ENCODE results near the gene NLN. TPM values are rescaled to one million over a fixed set of nuclear protein-coding genes. Genes with fewer than 3 reads are reported as not detected.
"Not testable (repeated sequence)": the region's sequence is repeated elsewhere in the genome, so short reads cannot be mapped to it uniquely, and the experiment has no call there.

NLN gene
- 10 to 100 TPM; 13.5 to 32.2 TPM for total RNA-seq

DNA sequence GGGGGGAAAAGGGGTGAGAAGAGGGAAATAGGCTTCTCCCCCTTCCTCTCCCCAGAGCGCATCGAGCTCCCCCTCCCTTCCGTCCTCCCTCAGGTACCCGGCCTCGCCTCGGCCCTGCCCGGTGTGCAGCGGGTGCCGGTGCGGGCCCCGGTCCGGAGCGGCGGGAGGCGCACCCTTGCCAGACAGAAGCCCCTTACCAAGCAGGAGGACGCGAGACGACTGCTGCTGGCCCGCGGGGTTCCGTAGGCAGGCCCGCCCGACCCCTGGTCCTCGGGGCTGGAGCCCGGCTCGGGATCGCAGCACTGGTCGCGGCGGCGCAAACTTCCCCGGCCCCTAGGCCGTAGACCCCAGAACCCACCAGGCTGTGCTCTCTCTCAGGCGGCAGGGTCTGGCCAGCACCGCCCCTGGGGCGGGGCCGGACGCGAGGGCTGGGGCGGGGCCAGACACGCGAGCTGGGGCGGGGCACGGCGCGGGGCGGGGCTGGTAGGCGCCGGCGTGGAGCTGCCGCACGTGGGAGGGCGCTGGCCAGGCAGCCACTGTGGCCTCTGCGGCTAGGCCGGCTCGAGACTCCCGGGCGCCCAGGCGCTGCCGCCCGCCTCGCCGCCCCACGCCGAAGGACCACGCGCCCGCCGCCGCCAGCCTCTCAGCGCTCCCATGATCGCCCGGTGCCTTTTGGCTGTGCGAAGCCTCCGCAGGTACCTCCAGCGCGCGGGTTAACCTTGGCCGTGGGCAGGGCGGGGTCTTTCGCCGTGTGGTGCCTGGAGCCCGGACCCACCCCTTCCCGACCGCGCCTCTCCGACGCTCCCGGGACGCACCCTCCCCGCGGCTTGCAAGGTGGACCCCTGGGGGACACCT, at the start of gene NLN, which contains the start of gene SGTB:
NLN (plus strand) TSS at position 486 of the 855 bp plus-strand sequence; CDS start at position 655, 169 bp downstream.
SGTB (minus strand) TSS at position 390 of the 855 bp plus-strand sequence. CDS start 1,302 bp downstream, outside the sequence.
- ATAC-seq (replicated peaks), result peak; percentile 96
- no peaks in the 10 kb centered on the region for H3K27me3 Mint-ChIP-seq
- H3K36me3 Mint-ChIP-seq (ENCODE audit: low read depth), result no peaks in the 10 kb centered on the region
- no peaks in the 10 kb centered on the region for H3K9me3 Mint-ChIP-seq
- H3K4me1 Mint-ChIP-seq, result peaks cover 9% of the 10 kb centered on the region
- peak within 1 kb of the TSS; percentile 83 for H3K27ac Mint-ChIP-seq
- H3K4me3 Mint-ChIP-seq, result no peak within 1 kb of the TSS

DNA sequence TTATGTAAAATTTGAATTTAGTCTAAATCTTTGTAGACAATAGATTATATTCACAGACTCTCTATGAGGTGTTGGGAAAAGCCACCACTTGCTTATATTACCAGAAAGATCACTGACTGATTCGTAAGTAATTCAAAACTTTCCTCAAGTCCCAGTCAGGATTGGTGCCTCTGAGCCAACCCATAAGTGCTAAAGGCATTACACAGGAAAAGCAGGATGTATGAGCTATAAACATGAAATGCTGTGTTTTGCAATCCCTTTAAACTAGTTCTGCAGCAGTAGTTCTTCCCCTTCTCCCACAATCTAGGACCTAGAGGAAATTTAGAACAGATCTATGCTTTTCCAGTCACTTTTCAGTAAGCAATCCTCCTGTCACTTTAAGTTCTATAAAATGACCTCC, 49.2 kb upstream of the NLN start:
- peaks cover 89% of the 10 kb centered on the region for H3K36me3 Mint-ChIP-seq (ENCODE audit: low read depth)
- H3K27ac Mint-ChIP-seq, result peak overlapping the region; percentile 7
- peaks cover 12% of the 10 kb centered on the region for H3K4me1 Mint-ChIP-seq
- no peak for ATAC-seq (replicated peaks)
- H3K4me3 Mint-ChIP-seq, result no peak overlapping the region
- no peaks in the 10 kb centered on the region for H3K9me3 Mint-ChIP-seq
- no peaks in the 10 kb centered on the region for H3K27me3 Mint-ChIP-seq

DNA sequence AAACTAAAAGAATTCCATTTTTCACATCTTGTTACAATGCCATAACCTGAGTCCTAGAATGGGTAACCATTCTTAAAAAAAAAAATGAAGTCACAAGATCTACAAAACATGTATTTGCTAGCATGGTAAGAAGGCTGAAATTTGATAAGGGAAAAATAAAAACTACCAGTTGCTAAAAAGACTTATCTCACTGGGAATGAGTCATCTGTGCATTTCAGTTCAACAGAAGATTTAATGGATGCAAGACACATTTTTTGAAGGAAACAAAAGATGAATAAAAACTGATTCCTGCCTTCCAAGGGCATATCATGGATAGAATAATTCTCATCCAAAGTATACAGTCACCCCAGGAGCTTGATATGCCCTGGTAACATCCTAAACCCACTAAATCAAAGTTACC, 47.3 kb upstream of the NLN start:
- Mint-ChIP-seq H3K27ac (peak overlapping the region; percentile 30), H3K4me1 (peaks cover 16% of the 10 kb centered on the region), H3K4me3 (no peak overlapping the region), H3K27me3 (no peaks in the 10 kb centered on the region), H3K36me3 (ENCODE audit: low read depth) (peaks cover 94% of the 10 kb centered on the region), H3K9me3 (no peaks in the 10 kb centered on the region)
- no peak for ATAC-seq (replicated peaks)

DNA sequence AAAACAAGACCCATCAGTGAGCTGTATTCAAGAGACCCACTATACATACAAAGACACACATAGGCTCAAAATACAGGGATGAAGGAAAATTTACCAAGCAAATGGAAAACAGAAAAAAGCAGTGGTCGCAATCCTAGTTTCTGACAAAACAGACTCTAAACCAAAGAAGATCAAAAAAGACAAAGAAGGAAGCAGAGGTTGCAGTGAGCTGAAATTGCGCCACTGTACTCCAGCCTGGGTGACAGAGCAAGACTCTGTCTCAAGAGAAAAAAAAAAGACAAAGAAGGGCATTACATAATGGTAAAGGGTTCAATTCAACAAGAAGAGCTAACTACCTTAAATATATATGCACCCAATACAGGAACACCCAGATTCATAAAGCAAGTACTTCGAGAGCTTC, 45.9 kb upstream of the NLN start:
- H3K27ac Mint-ChIP-seq, result peak overlapping the region; percentile 17

DNA sequence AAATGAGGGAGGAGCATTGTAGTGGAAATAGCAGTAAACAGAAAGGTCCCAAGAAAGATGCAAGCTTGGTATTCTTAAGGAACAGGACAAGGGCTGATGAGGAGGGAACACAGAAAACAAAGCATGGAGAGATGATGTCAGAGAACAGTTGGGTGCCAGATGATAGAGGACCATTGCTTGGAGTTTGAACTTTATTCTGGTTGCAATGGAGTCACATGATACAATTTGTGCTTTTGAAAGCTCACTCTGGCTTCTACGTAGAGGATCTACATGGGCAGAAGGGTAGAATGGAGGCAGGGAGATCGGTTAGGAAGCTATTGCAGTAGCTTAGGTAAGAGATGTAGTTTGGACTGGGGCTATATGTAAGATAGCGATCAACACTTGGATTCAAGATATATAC, 39.9 kb upstream of the NLN start:
- H3K27me3 Mint-ChIP-seq, result no peaks in the 10 kb centered on the region
- no peak overlapping the region for H3K4me3 Mint-ChIP-seq
- H3K9me3 Mint-ChIP-seq, result no peaks in the 10 kb centered on the region
- no peak overlapping the region for H3K27ac Mint-ChIP-seq
- ATAC-seq (replicated peaks), result no peak
- peaks cover 21% of the 10 kb centered on the region for H3K4me1 Mint-ChIP-seq
- peaks cover 95% of the 10 kb centered on the region for H3K36me3 Mint-ChIP-seq (ENCODE audit: low read depth)

More for the DNA sequence above, 45.9 kb upstream of the NLN start:
- not testable (repeated sequence) for H3K9me3 Mint-ChIP-seq; H3K4me3 Mint-ChIP-seq; ATAC-seq (replicated peaks); H3K27me3 Mint-ChIP-seq
- Mint-ChIP-seq H3K36me3 (ENCODE audit: low read depth) (peaks cover 94% of the 10 kb centered on the region), H3K4me1 (peaks cover 18% of the 10 kb centered on the region)

DNA sequence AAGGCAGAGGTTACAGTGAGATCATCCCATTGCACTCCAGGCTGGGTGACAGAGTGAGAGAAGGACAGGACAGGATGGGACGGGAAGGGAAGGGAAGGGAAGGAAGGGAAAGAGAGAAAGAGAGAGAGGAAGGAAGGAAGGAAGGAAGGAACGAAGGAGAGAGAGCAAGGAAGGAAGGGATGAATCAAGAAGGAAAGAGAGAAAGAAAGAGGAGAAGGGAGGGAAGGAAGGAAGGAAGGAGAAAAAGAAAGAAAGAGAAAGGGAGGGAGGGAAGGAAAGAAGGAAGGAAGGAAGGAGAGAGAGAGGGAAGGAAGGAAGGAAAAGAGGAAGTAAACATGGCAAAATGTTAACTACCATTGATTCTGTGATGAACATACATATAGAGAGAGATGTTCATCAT, 28.9 kb upstream of the NLN start:
- no peaks in the 10 kb centered on the region for H3K9me3 Mint-ChIP-seq
- H3K27me3 Mint-ChIP-seq, result no peaks in the 10 kb centered on the region
- peak overlapping the region; percentile 68 for H3K27ac Mint-ChIP-seq
- ATAC-seq (replicated peaks), result no peak
- peaks cover 54% of the 10 kb centered on the region for H3K36me3 Mint-ChIP-seq (ENCODE audit: low read depth)
- H3K4me3 Mint-ChIP-seq, result no peak overlapping the region
- peaks cover under 1% of the 10 kb centered on the region for H3K4me1 Mint-ChIP-seq

DNA sequence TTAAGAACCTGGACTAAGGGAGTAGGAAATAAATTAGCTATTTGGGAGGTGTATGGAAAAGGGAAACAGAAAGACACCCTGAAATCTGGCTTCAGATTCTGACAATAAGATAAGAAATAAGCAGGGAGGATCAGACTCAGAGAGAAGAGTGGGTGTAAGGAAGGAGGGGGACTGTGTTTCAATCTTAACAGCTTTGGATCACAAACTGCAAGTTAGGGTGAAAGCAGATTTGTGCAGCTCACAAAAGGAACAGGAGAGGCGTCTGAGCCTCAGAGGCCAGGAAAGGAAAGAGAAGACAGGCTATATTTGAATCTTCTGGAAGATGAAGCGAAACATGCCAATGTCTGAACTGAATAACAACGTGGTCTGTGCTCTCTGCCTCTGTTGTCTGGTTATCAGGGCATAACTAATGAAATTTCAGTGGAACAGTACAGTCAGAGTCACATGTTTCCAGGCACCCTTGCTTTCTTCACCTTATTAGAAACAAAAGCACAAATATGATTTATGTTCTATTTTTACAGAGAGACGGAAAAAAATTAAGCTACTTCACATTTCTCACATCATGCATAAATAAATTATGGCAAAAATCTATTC, 26.7 kb upstream of the NLN start:
- Mint-ChIP-seq H3K9me3 (no peaks in the 10 kb centered on the region), H3K4me1 (peaks cover 5% of the 10 kb centered on the region), H3K36me3 (ENCODE audit: low read depth) (peaks cover 57% of the 10 kb centered on the region), H3K27ac (no peak overlapping the region), H3K4me3 (no peak overlapping the region), H3K27me3 (no peaks in the 10 kb centered on the region)
- ATAC-seq (replicated peaks), result no peak

DNA sequence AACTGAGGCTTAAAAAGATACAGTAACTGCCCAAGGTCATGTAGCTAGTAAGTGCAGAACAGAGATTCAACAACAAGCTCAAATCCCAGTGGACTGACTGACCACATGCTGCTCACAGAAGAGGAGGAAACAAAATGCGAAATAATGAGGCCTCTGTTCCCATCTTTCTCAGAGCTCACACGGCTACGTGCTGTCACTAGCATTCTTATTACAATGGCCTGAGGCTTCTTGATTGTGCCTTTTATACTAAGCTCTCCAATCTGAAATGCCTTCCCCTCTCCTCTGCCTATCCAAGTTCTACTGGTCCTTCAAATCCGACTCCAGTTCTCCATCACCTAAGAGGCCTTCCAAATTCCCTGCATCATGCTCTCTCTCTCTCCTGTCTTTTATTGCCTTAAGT, 26.1 kb upstream of the NLN start:
- no peak overlapping the region for H3K4me3 Mint-ChIP-seq
- no peak overlapping the region for H3K27ac Mint-ChIP-seq
- no peak for ATAC-seq (replicated peaks)
- H3K36me3 Mint-ChIP-seq (ENCODE audit: low read depth), result peaks cover 53% of the 10 kb centered on the region
- H3K27me3 Mint-ChIP-seq, result no peaks in the 10 kb centered on the region
- H3K4me1 Mint-ChIP-seq, result peaks cover 5% of the 10 kb centered on the region
- no peaks in the 10 kb centered on the region for H3K9me3 Mint-ChIP-seq

DNA sequence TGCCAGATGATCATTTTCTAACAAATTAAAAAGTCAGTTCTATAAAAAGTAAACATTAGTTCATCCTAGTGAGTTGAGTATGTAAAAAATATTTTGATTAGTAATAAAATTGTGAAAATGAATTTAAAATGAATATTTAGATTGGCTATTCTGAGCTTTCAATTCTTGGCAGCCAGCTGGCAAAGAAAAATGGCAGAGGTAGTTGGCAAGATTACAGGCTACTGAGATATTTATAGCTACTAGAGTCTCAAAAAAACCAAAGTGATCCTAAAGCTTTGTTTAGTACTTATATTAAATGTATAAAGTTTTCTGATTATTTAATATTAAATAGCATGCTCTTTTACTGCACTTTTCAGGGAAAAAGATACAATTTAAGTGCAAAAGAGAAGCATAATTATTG, 25.1 kb upstream of the NLN start:
- Mint-ChIP-seq H3K9me3 (no peaks in the 10 kb centered on the region), H3K36me3 (ENCODE audit: low read depth) (peaks cover 47% of the 10 kb centered on the region), H3K4me1 (peaks cover 5% of the 10 kb centered on the region), H3K4me3 (no peak overlapping the region), H3K27me3 (no peaks in the 10 kb centered on the region), H3K27ac (no peak overlapping the region)
- no peak for ATAC-seq (replicated peaks)

DNA sequence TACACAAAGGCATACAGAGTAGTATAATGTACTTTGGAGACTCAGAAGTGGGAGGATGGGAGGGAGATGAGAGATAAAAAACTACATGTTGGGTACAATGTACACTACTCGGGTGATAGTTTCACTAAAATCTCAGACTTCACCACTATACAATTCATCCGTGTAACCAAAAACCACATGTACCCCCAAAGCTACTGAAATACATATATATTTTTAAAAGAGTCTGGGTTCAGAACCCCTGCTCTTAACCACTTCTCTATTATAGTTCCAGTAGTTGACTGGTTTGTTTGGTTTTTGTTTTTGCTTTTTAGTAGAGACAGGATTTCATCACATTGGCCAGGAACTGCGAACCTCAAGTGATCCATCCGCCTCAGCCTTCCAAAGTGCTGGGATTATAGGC, 22.7 kb upstream of the NLN start:
- Mint-ChIP-seq H3K9me3 (no peaks in the 10 kb centered on the region), H3K4me1 (peaks cover 5% of the 10 kb centered on the region), H3K4me3 (no peak overlapping the region), H3K36me3 (ENCODE audit: low read depth) (peaks cover 28% of the 10 kb centered on the region), H3K27me3 (no peaks in the 10 kb centered on the region), H3K27ac (no peak overlapping the region)
- ATAC-seq (replicated peaks), result no peak

DNA sequence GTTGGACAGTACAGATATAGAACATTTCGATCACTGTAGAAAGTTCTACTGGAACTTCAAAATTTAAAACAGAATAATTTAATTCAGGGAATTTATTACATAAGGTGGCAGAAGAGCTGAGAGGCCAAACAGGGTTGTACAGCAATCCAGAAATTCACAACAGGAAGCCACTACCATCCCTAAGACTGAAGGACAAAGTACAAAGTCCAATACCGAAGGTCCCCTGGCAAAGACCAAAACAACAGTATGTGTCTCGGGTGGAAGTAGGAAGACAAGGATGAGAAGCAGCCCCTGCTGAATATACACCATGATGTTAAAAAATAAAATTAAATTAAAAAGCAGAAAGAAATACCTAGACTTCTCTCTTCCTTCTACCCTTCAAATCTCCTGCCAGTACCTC, 20.0 kb upstream of the NLN start:
- Mint-ChIP-seq H3K27me3 (no peaks in the 10 kb centered on the region), H3K9me3 (no peaks in the 10 kb centered on the region), H3K4me3 (no peak overlapping the region), H3K27ac (no peak overlapping the region), H3K36me3 (ENCODE audit: low read depth) (peaks cover 28% of the 10 kb centered on the region), H3K4me1 (peaks cover 5% of the 10 kb centered on the region)
- ATAC-seq (replicated peaks), result no peak

DNA sequence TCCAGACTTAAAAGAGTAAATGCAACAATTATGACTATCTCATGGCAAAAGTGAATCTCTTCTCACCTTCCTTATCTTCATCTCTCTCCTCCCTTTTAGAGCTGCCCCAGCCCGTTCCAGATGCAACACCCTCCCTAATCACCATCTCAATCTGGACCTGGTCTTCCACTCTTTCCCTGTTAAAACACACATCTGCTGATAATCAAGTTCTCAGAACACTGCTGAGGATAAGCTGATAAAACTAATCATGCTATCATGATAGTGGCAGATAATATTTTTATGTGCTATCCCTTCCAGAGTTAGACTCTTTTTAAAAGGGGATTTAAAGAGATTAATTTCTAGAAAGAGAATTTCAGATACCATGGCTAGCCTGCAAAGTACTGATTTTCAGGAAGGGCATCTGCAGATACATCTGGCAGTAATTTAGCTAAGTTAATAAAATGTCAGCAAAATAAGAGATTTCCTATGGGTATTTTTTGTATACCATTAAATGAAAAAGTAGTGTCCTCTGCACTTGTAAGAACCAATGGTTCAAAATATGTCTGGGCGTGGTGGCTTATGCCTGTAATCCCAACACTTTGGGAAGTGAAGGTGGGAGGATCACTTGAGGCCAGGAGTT, 17.3 kb upstream of the NLN start:
- Mint-ChIP-seq H3K36me3 (ENCODE audit: low read depth) (peaks cover 8% of the 10 kb centered on the region), H3K27me3 (no peaks in the 10 kb centered on the region), H3K27ac (no peak overlapping the region), H3K4me1 (no peaks in the 10 kb centered on the region), H3K9me3 (no peaks in the 10 kb centered on the region), H3K4me3 (no peak overlapping the region)
- no peak for ATAC-seq (replicated peaks)

DNA sequence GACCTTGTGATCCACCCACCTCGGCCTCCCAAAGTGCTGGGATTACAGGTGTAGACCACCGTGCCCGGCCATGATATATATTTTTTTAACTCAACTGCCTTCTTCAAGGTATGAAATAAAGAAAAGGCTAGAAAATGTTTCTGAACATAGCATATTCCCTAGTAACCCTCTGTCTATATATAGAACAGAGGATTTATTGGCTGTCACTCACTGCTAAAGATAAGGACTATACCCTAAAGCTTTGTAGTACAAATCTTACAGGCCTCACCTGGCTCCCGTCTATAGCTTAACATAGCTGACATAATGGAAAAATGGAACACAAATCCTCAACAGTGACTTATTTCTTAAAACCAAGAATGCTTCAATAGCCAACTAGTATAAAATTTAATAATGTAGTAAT, 14.3 kb upstream of the NLN start:
- H3K4me3 Mint-ChIP-seq, result no peak overlapping the region
- no peaks in the 10 kb centered on the region for H3K27me3 Mint-ChIP-seq
- peaks cover 7% of the 10 kb centered on the region for H3K4me1 Mint-ChIP-seq
- no peak overlapping the region for H3K27ac Mint-ChIP-seq
- ATAC-seq (replicated peaks), result no peak
- no peaks in the 10 kb centered on the region for H3K9me3 Mint-ChIP-seq
- no peaks in the 10 kb centered on the region for H3K36me3 Mint-ChIP-seq (ENCODE audit: low read depth)

DNA sequence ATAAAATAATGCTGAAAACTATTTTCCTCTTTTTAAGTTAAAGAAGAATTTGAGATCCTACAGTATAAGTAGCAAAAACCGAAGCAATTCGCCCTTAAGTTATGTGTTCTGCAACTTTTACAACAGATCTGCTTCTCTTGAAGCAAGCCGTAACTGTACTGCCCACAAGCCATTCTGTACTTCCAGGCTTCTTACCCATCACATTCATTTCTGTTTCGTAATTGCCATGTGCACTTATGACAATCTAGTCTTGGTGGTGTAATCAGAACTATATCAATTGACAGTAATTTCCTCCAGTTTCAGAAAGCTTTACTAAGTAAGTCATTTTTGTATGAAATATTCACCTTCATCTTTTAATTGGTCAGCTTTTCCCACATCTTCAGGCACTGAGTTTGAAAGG, 13.9 kb upstream of the NLN start:
- no peaks in the 10 kb centered on the region for H3K9me3 Mint-ChIP-seq
- ATAC-seq (replicated peaks), result no peak
- H3K36me3 Mint-ChIP-seq (ENCODE audit: low read depth), result no peaks in the 10 kb centered on the region

More for the DNA sequence above, 13.9 kb upstream of the NLN start:
- H3K27ac Mint-ChIP-seq, result no peak overlapping the region
- no peak overlapping the region for H3K4me3 Mint-ChIP-seq
- H3K4me1 Mint-ChIP-seq, result peaks cover 10% of the 10 kb centered on the region
- H3K27me3 Mint-ChIP-seq, result no peaks in the 10 kb centered on the region

Measured in activated T-helper 17 cell treated with anti-CD3 and anti-CD28 coated beads, Interleukin-2, amount 50 U/mL, for 72 hours (primary cell).